GM10266 (cell line): ENCODE results near the gene SLC6A13.
"Not testable (repeated sequence)": the region's sequence is repeated elsewhere in the genome, so short reads cannot be mapped to it uniquely, and the experiment has no call there.

ENCODE experiments used
- DNase-seq: peaks from one replicate; pipeline ENCODE4 v3.0.0; 2012; ENCODE audit errors: extremely low spot score
- TF ChIP-seq, protein P1 (sequence below): IDR thresholded peaks from 2 replicates; pipeline ENCODE4 v1.5.1; 2012; ENCODE audit warnings: mild to moderate bottlenecking, low read depth; ENCODE audit not compliant: control insufficient read depth, insufficient read depth; ENCODE audit errors: missing control alignments

SLC6A13 gene

DNA sequence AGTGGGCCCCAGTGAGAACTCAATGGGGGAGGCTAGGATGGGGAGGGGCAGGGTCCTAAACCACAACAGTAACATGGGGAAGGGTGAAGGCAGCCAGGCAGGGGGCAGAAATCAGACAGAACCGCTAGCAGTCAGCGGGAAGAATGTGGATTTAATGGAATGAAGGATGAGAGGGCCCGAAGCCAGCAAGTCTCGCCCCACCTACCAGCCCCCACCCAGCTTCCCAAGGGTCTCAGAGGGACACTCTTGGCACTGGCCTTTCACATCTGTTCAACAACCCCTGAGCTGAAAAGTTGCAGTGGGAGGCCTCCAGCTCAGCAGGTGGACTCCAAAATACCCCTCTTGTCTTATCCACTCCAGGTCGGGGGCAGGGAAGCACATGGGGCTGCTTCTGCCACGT lies 42.1 kb downstream of the SLC6A13 start:
- TF ChIP-seq, protein P1, sequence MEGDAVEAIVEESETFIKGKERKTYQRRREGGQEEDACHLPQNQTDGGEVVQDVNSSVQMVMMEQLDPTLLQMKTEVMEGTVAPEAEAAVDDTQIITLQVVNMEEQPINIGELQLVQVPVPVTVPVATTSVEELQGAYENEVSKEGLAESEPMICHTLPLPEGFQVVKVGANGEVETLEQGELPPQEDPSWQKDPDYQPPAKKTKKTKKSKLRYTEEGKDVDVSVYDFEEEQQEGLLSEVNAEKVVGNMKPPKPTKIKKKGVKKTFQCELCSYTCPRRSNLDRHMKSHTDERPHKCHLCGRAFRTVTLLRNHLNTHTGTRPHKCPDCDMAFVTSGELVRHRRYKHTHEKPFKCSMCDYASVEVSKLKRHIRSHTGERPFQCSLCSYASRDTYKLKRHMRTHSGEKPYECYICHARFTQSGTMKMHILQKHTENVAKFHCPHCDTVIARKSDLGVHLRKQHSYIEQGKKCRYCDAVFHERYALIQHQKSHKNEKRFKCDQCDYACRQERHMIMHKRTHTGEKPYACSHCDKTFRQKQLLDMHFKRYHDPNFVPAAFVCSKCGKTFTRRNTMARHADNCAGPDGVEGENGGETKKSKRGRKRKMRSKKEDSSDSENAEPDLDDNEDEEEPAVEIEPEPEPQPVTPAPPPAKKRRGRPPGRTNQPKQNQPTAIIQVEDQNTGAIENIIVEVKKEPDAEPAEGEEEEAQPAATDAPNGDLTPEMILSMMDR: no peak

GRCh38 chr12:219891-220352 lies 42.7 kb downstream of the SLC6A13 start:
- TF ChIP-seq, protein P1: peak; percentile 58
- DNase-seq: peak; percentile 65

More for the DNA sequence above, 42.1 kb downstream of the SLC6A13 start:
- DNase-seq: no peak

DNA sequence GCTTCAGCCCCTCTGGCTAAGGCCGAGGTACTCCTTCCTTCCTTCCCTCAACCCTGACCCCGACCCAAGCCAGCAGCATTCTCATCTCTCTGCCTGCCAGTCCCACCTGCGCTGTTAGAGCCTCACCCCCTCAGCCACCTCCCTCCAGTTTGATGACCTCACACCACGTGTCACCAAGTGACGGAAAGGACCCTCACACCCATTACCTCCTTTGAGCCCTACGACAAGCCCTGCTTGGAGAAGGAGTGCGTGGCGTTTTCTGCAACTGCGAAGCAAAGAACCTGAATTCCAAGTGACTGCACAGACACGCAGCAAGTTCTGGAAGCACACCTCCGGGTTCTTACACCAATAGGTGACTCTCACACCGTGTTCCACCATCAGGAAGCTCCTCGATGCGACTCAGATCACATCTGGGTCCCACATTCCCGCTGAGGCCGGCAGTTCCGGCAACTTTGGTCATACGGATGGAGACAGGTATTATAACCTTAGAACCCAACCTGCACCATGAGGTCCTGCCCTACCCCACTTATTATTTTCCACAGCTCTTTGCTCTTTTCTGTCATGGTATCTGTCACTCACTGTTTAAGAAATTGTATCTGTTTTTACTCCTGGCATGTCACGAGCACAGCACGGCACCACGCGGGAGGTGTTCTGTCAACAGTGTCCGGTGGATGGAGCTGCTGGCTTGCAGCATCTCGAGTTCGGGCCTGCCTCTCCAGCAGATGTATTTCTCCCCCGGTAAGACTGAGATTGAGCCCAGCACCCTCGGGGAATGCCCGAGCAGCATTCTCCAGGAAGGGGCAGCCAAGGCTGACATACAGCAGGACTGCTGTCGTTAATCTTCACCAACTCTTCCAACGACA lies 43.7 kb downstream of the SLC6A13 start:
- DNase-seq: no peak
- TF ChIP-seq, protein P1: no peak

DNA sequence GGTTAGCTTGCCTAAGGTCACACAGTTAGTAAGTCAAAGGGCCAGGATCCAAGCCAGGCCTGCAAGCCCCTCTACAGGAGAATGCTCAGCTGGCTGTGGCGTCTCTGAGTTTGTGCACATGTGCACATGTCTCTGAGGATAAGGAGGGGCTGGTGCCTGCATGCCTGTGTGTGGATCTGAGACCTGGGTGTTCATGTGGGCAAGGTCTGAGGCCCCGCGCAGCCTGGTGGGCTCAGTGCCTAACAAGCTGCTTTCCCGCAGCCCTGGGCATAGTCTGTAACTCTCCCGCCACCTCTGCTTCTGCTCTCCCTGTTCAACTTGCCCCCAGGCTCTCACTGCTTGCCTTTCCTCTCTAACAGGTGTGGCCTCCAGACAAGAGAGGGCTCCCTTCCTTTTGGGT lies 44.4 kb downstream of the SLC6A13 start:
- TF ChIP-seq, protein P1: no peak
- DNase-seq: no peak

- not testable (repeated sequence) for DNase-seq
Measured at GRCh38 chr12:217029-217428, 45.6 kb downstream of the SLC6A13 start.

DNA sequence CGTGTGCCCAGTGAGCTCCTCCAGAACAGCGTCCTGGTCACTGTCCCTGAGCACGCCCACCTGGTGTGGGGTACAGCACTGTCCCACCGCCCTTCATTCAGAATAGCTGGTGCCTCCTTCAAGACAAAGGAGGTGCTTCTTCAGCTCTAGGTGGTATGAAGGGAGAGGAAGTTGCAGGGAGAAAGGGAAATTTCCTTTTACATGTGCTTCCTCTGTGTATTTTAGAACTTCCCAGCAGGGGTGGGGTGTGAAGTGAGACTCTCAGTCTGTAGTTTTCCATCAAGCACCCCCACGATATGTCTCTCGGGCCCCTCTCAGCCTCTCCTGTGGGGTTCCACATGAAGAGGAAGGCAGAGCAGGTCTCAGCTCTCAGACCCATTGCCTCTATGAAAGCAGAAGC lies 47.5 kb downstream of the SLC6A13 start:
- no peak for DNase-seq
- TF ChIP-seq, protein P1: no peak

DNA sequence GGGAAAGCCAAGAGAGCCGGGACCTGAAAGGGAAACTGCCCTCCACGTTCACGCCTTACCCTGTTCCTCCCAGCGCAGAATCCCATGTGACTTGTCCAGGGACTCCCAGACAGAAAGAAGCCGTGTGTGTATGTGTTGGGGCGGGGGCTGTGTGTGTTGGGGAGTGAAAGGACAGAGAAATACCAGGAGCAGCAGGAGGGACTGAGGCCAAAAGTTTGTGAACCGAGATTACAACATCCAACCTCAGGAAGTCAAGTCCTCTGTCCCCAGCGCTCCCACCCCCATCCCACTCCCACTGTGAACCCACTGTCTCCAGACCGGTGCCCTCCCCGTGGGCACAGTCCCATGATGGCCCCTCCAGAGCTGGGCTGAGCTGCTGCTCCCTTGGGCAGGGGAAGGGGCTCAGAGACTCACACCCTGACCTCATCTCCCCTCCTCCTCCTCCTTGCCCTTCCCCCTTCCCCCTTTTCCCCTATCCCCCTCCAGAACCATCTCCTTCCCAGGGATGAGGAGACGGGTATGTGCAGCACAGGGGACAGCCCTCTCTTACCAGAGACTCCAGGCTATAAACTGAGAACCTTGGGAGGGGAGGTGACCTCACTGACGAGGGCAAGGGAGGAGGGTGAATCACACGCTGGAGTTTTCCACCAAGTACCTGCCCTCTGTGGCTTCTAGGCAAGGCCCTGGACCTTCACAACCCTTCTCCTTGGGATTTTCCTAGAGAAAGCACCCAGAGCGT lies 48.5 kb downstream of the SLC6A13 start, which contains the start of gene SLC6A12:
SLC6A12 (minus strand) TSS at position 155 of the 739 bp plus-strand sequence. CDS start 4,171 bp downstream, outside the sequence.
- no peak for DNase-seq
- TF ChIP-seq, protein P1: no peak
